Neuronal stem cell (in vitro differentiated cells): ENCODE data around the gene ACACA.

Experiments
- DNase-seq: peaks from one replicate; pipeline ENCODE4 v3.0.0-alpha.2; 2013; ENCODE audit warnings: low spot score
- H2AFZ ChIP-seq: one replicate; pipeline ENCODE4 v1.6.1; 2013; ENCODE audit warnings: mild to moderate bottlenecking, low read length, inconsistent platforms
- H2AK5ac ChIP-seq: 2 replicates; pipeline ENCODE4 v1.6.1; 2013; ENCODE audit warnings: low read depth, mild to moderate bottlenecking, inconsistent platforms, low read length, moderate library complexity, mixed read lengths
- H2BK120ac ChIP-seq: 2 replicates; pipeline ENCODE4 v1.6.1; 2013; ENCODE audit warnings: low read depth, mild to moderate bottlenecking, inconsistent platforms, low read length, moderate library complexity, mixed read lengths
- H2BK12ac ChIP-seq: one replicate; pipeline ENCODE4 v1.6.1; 2013; ENCODE audit warnings: low read length, inconsistent platforms
- H2BK15ac ChIP-seq: 2 replicates; pipeline ENCODE4 v1.6.1; 2013; ENCODE audit warnings: mild to moderate bottlenecking, low read length, inconsistent platforms, mixed read lengths
- H2BK5ac ChIP-seq: one replicate; pipeline ENCODE4 v1.6.1; 2013; ENCODE audit warnings: inconsistent platforms, mild to moderate bottlenecking, low read length, moderate library complexity
- H3K14ac ChIP-seq: one replicate; pipeline ENCODE4 v1.6.1; 2013; ENCODE audit warnings: low read length, inconsistent platforms
- H3K18ac ChIP-seq: 2 replicates; pipeline ENCODE4 v1.6.1; 2013; ENCODE audit warnings: low read length, inconsistent platforms
- H3K23ac ChIP-seq: 2 replicates; pipeline ENCODE4 v1.6.1; 2013; ENCODE audit warnings: low read depth, mild to moderate bottlenecking, mixed read lengths, low read length, inconsistent platforms; ENCODE audit not compliant: poor library complexity
- H3K27ac ChIP-seq: replicated peaks from 3 replicates; pipeline ENCODE4 v1.5.1; 2013; ENCODE audit warnings: low read length, inconsistent platforms
- H3K27me3 ChIP-seq, 3 experiments: 2 replicates each; pipeline ENCODE4 v1.6.1; 2013; ENCODE audit warnings: low read length in 3 of 3, mild to moderate bottlenecking in 2 of 3, inconsistent platforms in 1 of 3, low read depth in 1 of 3, mixed read lengths in 1 of 3, moderate library complexity in 1 of 3; ENCODE audit not compliant: control insufficient read depth in 3 of 3, insufficient read depth in 3 of 3
- H3K36me3 ChIP-seq, 2 donors: replicated peaks in 1 of 2; 2 replicates each; pipeline ENCODE4 v1.6.1; 2013; ENCODE audit warnings: low read length in 2 of 2; ENCODE audit not compliant: control insufficient read depth in 2 of 2, insufficient read depth in 2 of 2
- H3K4ac ChIP-seq: 2 replicates; pipeline ENCODE4 v1.6.1; 2013; ENCODE audit warnings: inconsistent platforms, mild to moderate bottlenecking, low read length, moderate library complexity
- H3K4me1 ChIP-seq, 2 donors: 1 replicate in 1 of 2; 2 replicates in 1 of 2; pipeline ENCODE4 v1.6.1; 2013; ENCODE audit warnings: low read length in 2 of 2, low read depth in 1 of 2; ENCODE audit not compliant: control insufficient read depth in 2 of 2, insufficient read depth in 1 of 2
- H3K4me2 ChIP-seq: one replicate; pipeline ENCODE4 v1.6.1; 2013; ENCODE audit warnings: mild to moderate bottlenecking, low read length, inconsistent platforms; ENCODE audit not compliant: insufficient read depth, poor library complexity, severe bottlenecking
- H3K4me3 ChIP-seq, 2 donors: 2 replicates each; pipeline ENCODE4 v1.5.1; 2013; ENCODE audit warnings: low read length in 2 of 2, mild to moderate bottlenecking in 2 of 2, inconsistent platforms in 1 of 2, moderate library complexity in 1 of 2
- H3K79me1 ChIP-seq: one replicate; pipeline ENCODE4 v1.6.1; 2013; ENCODE audit warnings: low read depth, mild to moderate bottlenecking, inconsistent platforms, low read length, moderate library complexity
- H3K9ac ChIP-seq: one replicate; pipeline ENCODE4 v1.6.1; 2013; ENCODE audit warnings: mild to moderate bottlenecking, low read depth, low read length, inconsistent platforms; ENCODE audit not compliant: poor library complexity
- H3K9me3 ChIP-seq, 2 donors: replicated peaks in 1 of 2; 2 replicates each; pipeline versions ENCODE3 to v1.6.1; 2013; ENCODE audit warnings: low read length in 2 of 2, mild to moderate bottlenecking in 2 of 2, inconsistent platforms in 1 of 2, low read depth in 1 of 2, mixed read lengths in 1 of 2, moderate library complexity in 1 of 2; ENCODE audit not compliant: control insufficient read depth in 2 of 2, insufficient read depth in 1 of 2
- H4K8ac ChIP-seq: one replicate; pipeline ENCODE4 v1.6.1; 2013; ENCODE audit warnings: low read depth, mild to moderate bottlenecking, inconsistent platforms, low read length, moderate library complexity
- H4K91ac ChIP-seq: one replicate; pipeline ENCODE4 v1.6.1; 2013; ENCODE audit warnings: low read length, low read depth, mild to moderate bottlenecking, inconsistent platforms; ENCODE audit not compliant: poor library complexity
- WGBS, 2 donors: extraction: QIAGEN DNeasy Blood & Tissue Kit; methylation state at CpG; one replicate each; pipeline ENCODE4 v1.1.7; 2013; ENCODE audit warnings: missing lambda C conversion rate in 2 of 2, mixed read lengths in 1 of 2; ENCODE audit not compliant: insufficient read length in 2 of 2, insufficient replicate concordance in 1 of 2; ENCODE audit errors: extremely low coverage in 2 of 2; 5-methylcytosine and 5-hydroxymethylcytosine counted together

ACACA gene

GRCh38 chr17:37088913-37089312 is 317.7 kb downstream of the ACACA start:
- H3K18ac ChIP-seq: no peak overlapping the region
- no peaks in the 10 kb centered on the region for H3K9me3 ChIP-seq
- no peak overlapping the region for H3K23ac ChIP-seq
- no peak overlapping the region for H3K4me3 ChIP-seq
- no peak overlapping the region for H2BK12ac ChIP-seq
- no peak overlapping the region for H2BK5ac ChIP-seq
- no peak overlapping the region for H3K14ac ChIP-seq
- no peak overlapping the region for H4K8ac ChIP-seq
- H3K9ac ChIP-seq: no peak overlapping the region
- H3K36me3 ChIP-seq: peaks cover 33 to 95% of the 10 kb centered on the region in 2 donors
- no peak overlapping the region for H3K27ac ChIP-seq
- no peaks in the 10 kb centered on the region for H3K27me3 ChIP-seq
- DNase-seq: no peak
- no CpG with 5 or more reads among the region's 11 CpGs for whole genome bisulfite sequencing, 2 donors
- no peak overlapping the region for H2AFZ ChIP-seq
- no peak overlapping the region for H2AK5ac ChIP-seq
- H3K79me1 ChIP-seq: no peaks in the 10 kb centered on the region
- H3K4ac ChIP-seq: no peak overlapping the region
- H3K4me1 ChIP-seq: peaks cover 0 to 18% of the 10 kb centered on the region in 2 donors
- no peak overlapping the region for H4K91ac ChIP-seq
- no peak overlapping the region for H3K4me2 ChIP-seq
- no peak overlapping the region for H2BK120ac ChIP-seq
- H2BK15ac ChIP-seq: no peak overlapping the region

GRCh38 chr17:37088459-37088858 is 318.2 kb downstream of the ACACA start:
- H3K27me3 ChIP-seq: no peaks in the 10 kb centered on the region
- H3K23ac ChIP-seq: no peak overlapping the region
- no peak overlapping the region for H2AK5ac ChIP-seq
- no peak overlapping the region for H3K4me3 ChIP-seq
- no peak overlapping the region for H2BK12ac ChIP-seq
- no peak overlapping the region for H2BK15ac ChIP-seq
- H2BK120ac ChIP-seq: no peak overlapping the region
- no peak overlapping the region for H3K9ac ChIP-seq
- H4K8ac ChIP-seq: no peak overlapping the region
- no peaks in the 10 kb centered on the region for H3K79me1 ChIP-seq
- no peak overlapping the region for H3K4me2 ChIP-seq
- H3K18ac ChIP-seq: no peak overlapping the region
- H3K9me3 ChIP-seq: no peaks in the 10 kb centered on the region
- H2BK5ac ChIP-seq: no peak overlapping the region
- H4K91ac ChIP-seq: no peak overlapping the region
- no peak overlapping the region for H3K4ac ChIP-seq
- no peak overlapping the region for H2AFZ ChIP-seq
- no peak for DNase-seq
- H3K27ac ChIP-seq: no peak overlapping the region
- no CpG with 5 or more reads among the region's 3 CpGs for WGBS, 2 donors
- no peak overlapping the region for H3K14ac ChIP-seq
- peaks cover 33 to 91% of the 10 kb centered on the region in 2 donors for H3K36me3 ChIP-seq
- H3K4me1 ChIP-seq: peaks cover 0 to 18% of the 10 kb centered on the region in 2 donors

- Histone ChIP-seq H3K9ac (no peak overlapping the region), H3K27ac (no peak overlapping the region), H3K14ac (no peak overlapping the region), H2BK12ac (no peak overlapping the region), H3K4ac (no peak overlapping the region), H4K91ac (no peak overlapping the region), H2BK15ac (no peak overlapping the region), H2BK5ac (no peak overlapping the region), H3K9me3 (no peaks in the 10 kb centered on the region), H3K4me1 (peaks cover 3 to 18% of the 10 kb centered on the region in 2 donors), H3K79me1 (no peaks in the 10 kb centered on the region), H3K36me3 (peaks cover 33 to 83% of the 10 kb centered on the region in 2 donors), H2AK5ac (no peak overlapping the region), H3K27me3 (no peaks in the 10 kb centered on the region), H4K8ac (no peak overlapping the region), H3K4me3 (no peak overlapping the region), H2AFZ (no peak overlapping the region), H2BK120ac (no peak overlapping the region), H3K23ac (no peak overlapping the region), H3K4me2 (no peak overlapping the region), H3K18ac (no peak overlapping the region)
- no peak for DNase-seq
- WGBS, 2 donors: no CpG with 5 or more reads among the region's 5 CpGs
These were observed 319.0 kb downstream of the ACACA start for GRCh38 chr17:37087683-37088082.

- peak overlapping the region; percentile 6 for H3K23ac ChIP-seq
- WGBS, 2 donors: no CpG with 5 or more reads among the region's 3 CpGs
- no peak overlapping the region for H2BK12ac ChIP-seq
- H2BK15ac ChIP-seq: no peak overlapping the region
- no peak overlapping the region for H2AFZ ChIP-seq
- no peak overlapping the region for H4K8ac ChIP-seq
- H3K9ac ChIP-seq: no peak overlapping the region
- H3K4me1 ChIP-seq: peaks cover 7 to 18% of the 10 kb centered on the region in 2 donors
- H3K79me1 ChIP-seq: no peaks in the 10 kb centered on the region
- no peak for DNase-seq
- H4K91ac ChIP-seq: no peak overlapping the region
- no peak overlapping the region for H3K14ac ChIP-seq
- H3K18ac ChIP-seq: no peak overlapping the region
- H2AK5ac ChIP-seq: no peak overlapping the region
- H2BK5ac ChIP-seq: no peak overlapping the region
- no peak overlapping the region for H3K4me2 ChIP-seq
- no peak overlapping the region for H3K27ac ChIP-seq
- H2BK120ac ChIP-seq: no peak overlapping the region
- no peaks in the 10 kb centered on the region for H3K27me3 ChIP-seq
- H3K4ac ChIP-seq: no peak overlapping the region
- H3K9me3 ChIP-seq: no peaks in the 10 kb centered on the region
- H3K4me3 ChIP-seq: no peak overlapping the region
- peaks cover 33 to 76% of the 10 kb centered on the region in 2 donors for H3K36me3 ChIP-seq
These were observed 319.7 kb downstream of the ACACA start for GRCh38 chr17:37086948-37087347.
